Measurements from ENCODE around the gene KCNN4. TPM values are rescaled to one million over a fixed set of nuclear protein-coding genes. Genes with fewer than 3 reads are reported as not detected.

KCNN4 gene
- total and polyA plus RNA-seq, 10 donors, result 14.3 to 77.6 (median 22.6) TPM

DNA sequence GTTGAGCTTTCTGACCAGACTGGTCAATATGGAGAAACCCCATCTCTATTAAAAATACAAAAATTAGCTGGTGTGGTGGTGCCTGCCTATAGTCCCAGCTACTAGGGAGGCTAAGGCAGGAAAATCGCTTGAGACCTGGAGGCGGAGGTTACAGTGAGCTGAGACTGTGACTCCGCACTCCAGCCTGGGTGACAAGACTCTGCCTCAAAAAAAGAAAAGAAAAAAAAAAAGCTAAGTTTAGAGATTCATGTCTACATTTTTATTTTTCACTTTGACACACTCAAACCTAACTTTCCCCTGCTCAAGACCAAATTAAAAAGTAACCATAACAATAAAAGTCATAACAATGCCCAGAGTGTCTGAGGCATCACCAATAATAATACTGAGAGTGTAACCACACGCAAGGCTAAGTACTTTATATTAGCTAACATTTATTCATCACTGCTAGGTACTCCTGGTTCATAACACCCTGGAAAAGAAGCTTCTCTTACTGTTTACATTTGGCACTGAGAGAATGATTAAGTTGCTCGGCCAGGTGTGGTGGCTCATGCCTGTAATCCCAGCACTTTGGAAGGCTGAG lies 59.2 kb downstream of the KCNN4 start:
- H3K4me3 ChIP-seq, result no peak overlapping the region
- intact Hi-C loops (cut with DNase I; ENCODE audit: low total_unique reads), result no loop called here
- H3K36me3 ChIP-seq, result no peaks in the 10 kb centered on the region
- no peaks in the 10 kb centered on the region for H3K27me3 ChIP-seq (replicated peaks in 1 of 7)
- TF ChIP-seq, protein P1, sequence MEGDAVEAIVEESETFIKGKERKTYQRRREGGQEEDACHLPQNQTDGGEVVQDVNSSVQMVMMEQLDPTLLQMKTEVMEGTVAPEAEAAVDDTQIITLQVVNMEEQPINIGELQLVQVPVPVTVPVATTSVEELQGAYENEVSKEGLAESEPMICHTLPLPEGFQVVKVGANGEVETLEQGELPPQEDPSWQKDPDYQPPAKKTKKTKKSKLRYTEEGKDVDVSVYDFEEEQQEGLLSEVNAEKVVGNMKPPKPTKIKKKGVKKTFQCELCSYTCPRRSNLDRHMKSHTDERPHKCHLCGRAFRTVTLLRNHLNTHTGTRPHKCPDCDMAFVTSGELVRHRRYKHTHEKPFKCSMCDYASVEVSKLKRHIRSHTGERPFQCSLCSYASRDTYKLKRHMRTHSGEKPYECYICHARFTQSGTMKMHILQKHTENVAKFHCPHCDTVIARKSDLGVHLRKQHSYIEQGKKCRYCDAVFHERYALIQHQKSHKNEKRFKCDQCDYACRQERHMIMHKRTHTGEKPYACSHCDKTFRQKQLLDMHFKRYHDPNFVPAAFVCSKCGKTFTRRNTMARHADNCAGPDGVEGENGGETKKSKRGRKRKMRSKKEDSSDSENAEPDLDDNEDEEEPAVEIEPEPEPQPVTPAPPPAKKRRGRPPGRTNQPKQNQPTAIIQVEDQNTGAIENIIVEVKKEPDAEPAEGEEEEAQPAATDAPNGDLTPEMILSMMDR (IDR thresholded peaks at IDR 0.05 in 8 of 11, conservative IDR thresholded peaks at IDR 0.05 in 3 of 11), result no peak
- TF ChIP-seq POLR2AphosphoS5 (IDR thresholded peaks at IDR 0.05), result no peak
- no peak for TF ChIP-seq POLR2A (IDR thresholded peaks at IDR 0.05)
- no peak overlapping the region for H3K27ac ChIP-seq
- peaks cover 8 to 19% (median 16%) of the 10 kb centered on the region in 6 donors for H3K4me1 ChIP-seq
- WGBS, 5 donors, result 75 to 95% (median 90%) methylated on average over 5 of the region's 5 CpGs
- no peaks in the 10 kb centered on the region for H3K9me3 ChIP-seq
- no peak for DNase-seq

DNA sequence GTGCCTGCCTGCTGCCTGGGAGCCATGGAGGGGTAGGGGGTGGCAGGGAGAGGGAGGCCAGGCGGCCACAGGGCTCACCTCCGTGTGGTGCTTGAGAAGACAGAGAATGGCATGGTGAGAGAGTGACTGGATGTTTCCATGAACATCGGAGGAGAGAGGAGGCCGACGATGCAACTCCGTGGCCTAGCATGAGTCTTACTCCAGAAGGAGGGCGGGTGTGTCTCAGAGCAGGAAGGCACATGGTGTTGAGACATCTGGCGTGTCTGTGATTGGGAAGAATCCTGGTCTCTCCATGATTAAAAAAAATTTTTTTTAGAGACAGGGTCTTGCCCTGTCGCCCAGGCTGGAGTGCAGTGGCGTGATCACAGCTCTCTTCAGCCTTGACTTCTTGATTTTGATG lies 59.8 kb downstream of the KCNN4 start:
- whole genome bisulfite sequencing, 5 donors, result 78 to 89% (median 84%) methylated on average over 10 of the region's 10 CpGs
- Histone ChIP-seq H3K36me3 (no peaks in the 10 kb centered on the region), H3K27me3 (replicated peaks in 1 of 7) (no peaks in the 10 kb centered on the region), H3K9me3 (no peaks in the 10 kb centered on the region), H3K4me1 (peaks cover 4 to 13% (median 12%) of the 10 kb centered on the region in 6 donors), H3K4me3 (no peak overlapping the region), H3K27ac (no peak overlapping the region)
- intact Hi-C loops (cut with DNase I; ENCODE audit: low total_unique reads), result no loop called here
- TF ChIP-seq POLR2A (IDR thresholded peaks at IDR 0.05), result no peak
- TF ChIP-seq POLR2AphosphoS5 (IDR thresholded peaks at IDR 0.05), result peak in 1 of 3 donors; percentile 10
- DNase-seq, result no peak

DNA sequence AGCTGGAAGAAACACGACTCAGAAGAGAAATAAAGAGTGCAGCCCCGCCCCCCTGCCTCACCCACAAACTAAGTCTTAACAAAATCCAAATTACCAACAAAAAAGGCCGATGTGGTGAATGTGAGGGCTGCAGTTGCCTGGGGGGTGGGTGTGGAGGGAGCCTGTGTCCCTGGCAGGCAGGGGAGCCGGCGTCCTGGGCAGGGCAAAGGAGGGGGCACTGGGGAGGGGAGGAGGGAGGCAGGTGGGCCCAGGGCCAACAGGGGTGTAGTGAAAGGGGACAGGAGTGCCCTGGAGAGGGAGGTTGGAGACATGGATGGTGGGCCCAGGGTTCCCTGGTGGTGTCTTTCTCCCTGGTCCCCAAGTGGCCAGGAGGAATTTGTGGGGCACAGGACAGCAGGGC lies 60.9 kb downstream of the KCNN4 start:
- Histone ChIP-seq H3K27ac (no peak overlapping the region), H3K27me3 (replicated peaks in 1 of 7) (no peaks in the 10 kb centered on the region), H3K4me3 (no peak overlapping the region), H3K4me1 (peaks cover 0 to 2% (median 2%) of the 10 kb centered on the region in 6 donors), H3K9me3 (no peaks in the 10 kb centered on the region), H3K36me3 (no peaks in the 10 kb centered on the region)
- intact Hi-C loops (cut with DNase I; ENCODE audit: low total_unique reads), result no loop called here
- no peak for DNase-seq
- TF ChIP-seq, protein P1 (IDR thresholded peaks at IDR 0.05 in 8 of 11, conservative IDR thresholded peaks at IDR 0.05 in 3 of 11), result no peak
- TF ChIP-seq POLR2AphosphoS5 (IDR thresholded peaks at IDR 0.05) (no peak), POLR2A (IDR thresholded peaks at IDR 0.05) (no peak)
- 69 to 81% (median 73%) methylated on average over 5 of the region's 5 CpGs for WGBS, 5 donors

DNA sequence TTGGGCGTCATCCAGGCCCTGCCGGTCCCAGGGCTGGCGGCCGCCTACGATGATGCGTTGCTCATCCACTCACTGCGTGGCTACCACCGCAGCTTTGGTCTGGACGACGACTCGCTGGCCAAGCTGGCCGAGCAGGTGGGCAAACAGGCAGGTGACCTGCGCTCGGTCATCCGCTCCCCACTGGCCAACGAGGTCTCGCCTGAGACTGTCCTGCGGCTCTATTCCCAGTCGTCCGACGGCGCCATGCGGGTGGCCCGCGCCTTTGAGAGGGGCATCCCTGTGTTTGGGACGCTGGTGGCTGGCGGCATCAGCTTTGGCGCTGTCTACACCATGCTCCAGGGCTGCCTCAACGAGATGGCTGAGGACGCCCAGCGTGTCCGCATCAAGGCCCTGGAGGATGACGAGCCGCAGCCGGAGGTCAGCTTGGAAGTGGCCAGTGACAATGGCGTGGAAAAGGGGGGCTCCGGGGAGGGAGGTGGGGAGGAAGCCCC lies 61.4 kb downstream of the KCNN4 start:
- no peaks in the 10 kb centered on the region for H3K27me3 ChIP-seq (replicated peaks in 1 of 7)
- intact Hi-C loops (cut with DNase I; ENCODE audit: low total_unique reads), result no loop called here
- no peak for DNase-seq
- H3K27ac ChIP-seq, result no peak overlapping the region
- H3K9me3 ChIP-seq, result no peaks in the 10 kb centered on the region
- H3K36me3 ChIP-seq, result no peaks in the 10 kb centered on the region
- TF ChIP-seq POLR2A (IDR thresholded peaks at IDR 0.05) (no peak), POLR2AphosphoS5 (IDR thresholded peaks at IDR 0.05) (no peak)
- TF ChIP-seq, protein P1 (IDR thresholded peaks at IDR 0.05 in 8 of 11, conservative IDR thresholded peaks at IDR 0.05 in 3 of 11), result no peak
- no peaks in the 10 kb centered on the region for H3K4me1 ChIP-seq
- H3K4me3 ChIP-seq, result no peak overlapping the region
- 86 to 93% (median 90%) methylated on average over 15 to 37 of the region's 37 CpGs for WGBS, 5 donors
